ENCODE measurements around the gene FGD5. TPM values are rescaled to one million over a fixed set of nuclear protein-coding genes. Genes with fewer than 3 reads are reported as not detected.

Gene FGD5
- total RNA-seq, 1 donor = 0.18 TPM

DNA sequence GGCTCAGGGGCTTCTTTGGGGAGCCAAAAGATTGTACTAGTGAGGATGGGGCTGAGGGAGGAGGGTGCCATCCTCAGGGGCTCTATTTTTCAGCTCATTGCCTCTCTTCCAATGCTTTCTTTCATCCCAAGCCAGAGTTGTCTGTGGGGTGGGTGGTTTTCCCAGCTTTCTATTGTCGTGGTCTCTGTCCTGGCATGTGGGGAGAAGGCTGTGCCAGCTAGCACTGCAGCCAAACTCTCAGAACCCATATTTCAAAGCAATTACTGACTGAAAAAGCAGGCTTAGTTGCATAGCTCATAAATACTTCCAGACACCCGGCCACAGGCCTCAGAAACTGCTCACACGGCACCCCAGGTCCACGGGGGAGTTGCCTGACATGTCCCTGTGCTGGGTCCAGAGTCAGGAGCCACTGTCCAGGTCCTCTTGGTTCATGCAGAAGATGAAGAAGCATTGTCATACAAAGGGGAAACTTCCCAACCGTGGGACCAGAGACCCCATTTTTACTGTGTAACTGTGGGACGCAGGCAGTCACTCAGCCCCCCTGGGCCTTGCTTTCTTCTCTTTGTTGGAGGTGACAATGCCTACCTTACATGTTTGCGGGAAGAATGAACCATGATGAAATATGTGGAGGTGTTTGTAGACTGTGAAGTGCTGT lies 27.6 kb downstream of the FGD5 start:
- DNase-seq (ENCODE audit: low read depth) = no peak
- no peak overlapping the region for H3K4me3 ChIP-seq (ENCODE audit: low read depth, low read length)
- TF ChIP-seq, protein P1, sequence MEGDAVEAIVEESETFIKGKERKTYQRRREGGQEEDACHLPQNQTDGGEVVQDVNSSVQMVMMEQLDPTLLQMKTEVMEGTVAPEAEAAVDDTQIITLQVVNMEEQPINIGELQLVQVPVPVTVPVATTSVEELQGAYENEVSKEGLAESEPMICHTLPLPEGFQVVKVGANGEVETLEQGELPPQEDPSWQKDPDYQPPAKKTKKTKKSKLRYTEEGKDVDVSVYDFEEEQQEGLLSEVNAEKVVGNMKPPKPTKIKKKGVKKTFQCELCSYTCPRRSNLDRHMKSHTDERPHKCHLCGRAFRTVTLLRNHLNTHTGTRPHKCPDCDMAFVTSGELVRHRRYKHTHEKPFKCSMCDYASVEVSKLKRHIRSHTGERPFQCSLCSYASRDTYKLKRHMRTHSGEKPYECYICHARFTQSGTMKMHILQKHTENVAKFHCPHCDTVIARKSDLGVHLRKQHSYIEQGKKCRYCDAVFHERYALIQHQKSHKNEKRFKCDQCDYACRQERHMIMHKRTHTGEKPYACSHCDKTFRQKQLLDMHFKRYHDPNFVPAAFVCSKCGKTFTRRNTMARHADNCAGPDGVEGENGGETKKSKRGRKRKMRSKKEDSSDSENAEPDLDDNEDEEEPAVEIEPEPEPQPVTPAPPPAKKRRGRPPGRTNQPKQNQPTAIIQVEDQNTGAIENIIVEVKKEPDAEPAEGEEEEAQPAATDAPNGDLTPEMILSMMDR (IDR thresholded peaks at IDR 0.05; ENCODE audit: insufficient read depth, low read length) = no peak

DNA sequence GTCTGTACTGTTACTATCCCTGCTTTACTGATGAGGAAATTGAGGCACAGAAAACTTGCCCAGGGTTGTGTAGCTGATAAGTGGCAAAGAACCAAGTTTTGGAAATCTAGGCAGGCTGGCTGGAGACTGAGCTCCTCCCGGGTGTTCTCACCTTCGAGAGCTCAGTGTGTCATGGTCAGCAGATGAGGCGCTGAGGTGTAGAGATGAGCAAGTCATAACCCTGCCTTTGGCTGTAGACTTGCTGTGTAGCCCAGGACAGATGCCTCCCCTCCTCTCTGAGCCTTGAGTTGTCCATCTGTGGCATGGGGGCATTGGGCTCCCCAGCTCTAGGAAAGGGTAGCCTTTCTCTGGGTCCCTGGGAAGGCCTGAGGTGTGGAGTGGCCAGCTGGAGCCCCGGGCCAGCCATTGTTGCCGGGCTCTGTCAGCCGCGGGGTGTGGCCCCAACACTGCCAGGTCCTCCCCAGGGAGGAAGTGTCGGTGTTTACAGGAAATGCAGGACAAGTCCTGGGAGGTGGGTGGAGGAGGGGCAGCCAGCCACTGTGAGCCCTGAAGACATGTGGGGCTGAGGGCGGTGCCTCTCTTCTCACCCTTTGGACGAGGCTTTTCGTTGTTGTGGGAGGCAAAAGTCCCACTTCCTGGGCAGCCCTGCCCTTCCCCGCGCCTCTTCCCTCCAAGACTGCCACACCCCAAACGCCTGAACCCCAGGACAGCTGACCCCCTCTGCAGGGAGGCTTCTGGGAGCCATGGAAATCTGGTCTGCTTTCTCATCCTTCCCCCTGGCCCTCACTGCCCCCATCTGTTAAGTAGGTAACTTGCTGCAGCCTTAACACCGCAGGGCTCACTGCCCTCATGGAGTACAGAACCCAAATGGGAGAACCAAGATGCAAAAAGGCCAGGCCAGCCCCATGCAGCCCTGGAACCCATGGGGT lies 29.1 kb downstream of the FGD5 start:
- H3K4me3 ChIP-seq (ENCODE audit: low read depth, low read length) = no peak overlapping the region
- no peak for DNase-seq (ENCODE audit: low read depth)
- TF ChIP-seq, protein P1 (IDR thresholded peaks at IDR 0.05; ENCODE audit: insufficient read depth, low read length) = no peak

DNA sequence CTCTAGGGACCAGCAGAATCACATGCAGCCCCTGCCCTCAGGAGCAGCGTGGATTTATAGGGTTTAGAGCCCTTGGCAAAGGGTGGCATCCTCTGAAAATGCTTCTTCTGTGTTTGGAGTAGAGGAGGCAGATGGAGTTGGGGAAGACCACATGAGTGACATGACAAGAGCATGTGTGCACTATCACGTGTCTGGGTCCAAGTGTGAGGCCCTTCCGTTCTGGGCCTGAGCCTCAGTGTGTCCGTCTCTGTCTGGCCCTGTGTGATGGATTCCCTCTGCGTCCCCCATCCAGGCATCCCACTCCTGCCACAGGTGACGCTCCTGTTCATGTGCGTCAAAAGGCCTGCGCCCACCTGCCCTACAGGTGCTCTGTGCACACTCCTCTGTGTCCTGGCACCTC lies 30.1 kb downstream of the FGD5 start:
- no peak overlapping the region for H3K4me3 ChIP-seq (ENCODE audit: low read depth, low read length)
- DNase-seq (ENCODE audit: low read depth) = no peak
- TF ChIP-seq, protein P1 (IDR thresholded peaks at IDR 0.05; ENCODE audit: insufficient read depth, low read length) = no peak

DNA sequence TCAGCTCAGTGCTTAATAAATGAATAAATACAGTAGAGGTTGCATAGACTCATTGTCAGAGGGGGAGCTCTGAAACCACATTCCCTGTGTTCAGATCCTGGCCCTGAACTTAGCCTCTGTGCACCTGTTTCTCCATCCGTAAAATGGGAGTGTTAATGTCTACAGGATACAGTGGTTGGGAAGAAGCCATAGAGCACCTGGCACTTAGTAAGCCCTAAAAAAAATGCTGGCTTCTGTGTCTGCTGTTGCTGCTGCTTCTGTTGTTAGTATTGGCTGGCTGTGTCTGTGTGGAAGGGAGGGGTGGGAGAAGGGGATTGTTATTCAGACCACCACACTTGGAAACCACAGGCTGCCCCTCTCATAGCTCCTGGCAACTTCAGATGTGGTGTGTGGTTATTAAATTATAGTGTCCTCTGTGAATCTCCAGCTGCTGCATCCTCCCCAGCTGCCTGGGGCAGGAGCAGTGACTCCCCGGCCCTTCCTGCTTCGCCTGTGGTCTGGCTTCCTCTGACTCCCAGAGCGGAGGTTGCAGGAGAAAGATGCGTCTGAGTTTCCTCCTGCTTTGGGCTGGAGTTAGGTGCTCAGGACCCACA lies 31.0 kb downstream of the FGD5 start:
- H3K4me3 ChIP-seq (ENCODE audit: low read depth, low read length) = no peak overlapping the region
- no peak for DNase-seq (ENCODE audit: low read depth)
- TF ChIP-seq, protein P1 (IDR thresholded peaks at IDR 0.05; ENCODE audit: insufficient read depth, low read length) = no peak

DNA sequence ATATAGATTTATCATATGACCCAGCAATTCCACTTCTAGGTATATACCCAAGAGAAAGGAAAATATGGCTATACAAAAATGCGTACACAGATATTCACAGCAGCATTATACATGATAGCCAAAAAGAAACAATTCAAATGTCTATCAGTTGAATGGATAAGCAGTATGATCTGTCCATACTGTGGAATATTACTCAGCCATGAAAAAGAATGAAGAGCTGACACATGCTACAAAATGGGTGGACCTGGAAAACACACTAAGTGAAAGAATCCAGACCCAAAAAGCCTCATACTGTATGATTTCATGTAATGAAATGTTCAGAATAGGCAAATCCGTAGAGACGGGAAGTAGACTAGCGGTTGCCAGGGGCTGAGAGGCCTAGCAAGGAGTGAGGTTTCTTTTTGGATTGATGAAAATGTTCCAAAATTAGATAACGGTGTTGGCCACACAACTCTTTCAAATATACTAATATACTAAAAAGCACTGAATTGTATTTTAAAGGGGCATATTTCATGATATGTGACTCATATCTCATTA lies 33.4 kb downstream of the FGD5 start:
- no peak for DNase-seq (ENCODE audit: low read depth)
- TF ChIP-seq, protein P1 (IDR thresholded peaks at IDR 0.05; ENCODE audit: insufficient read depth, low read length) = no peak
- no peak overlapping the region for H3K4me3 ChIP-seq (ENCODE audit: low read depth, low read length)

DNA sequence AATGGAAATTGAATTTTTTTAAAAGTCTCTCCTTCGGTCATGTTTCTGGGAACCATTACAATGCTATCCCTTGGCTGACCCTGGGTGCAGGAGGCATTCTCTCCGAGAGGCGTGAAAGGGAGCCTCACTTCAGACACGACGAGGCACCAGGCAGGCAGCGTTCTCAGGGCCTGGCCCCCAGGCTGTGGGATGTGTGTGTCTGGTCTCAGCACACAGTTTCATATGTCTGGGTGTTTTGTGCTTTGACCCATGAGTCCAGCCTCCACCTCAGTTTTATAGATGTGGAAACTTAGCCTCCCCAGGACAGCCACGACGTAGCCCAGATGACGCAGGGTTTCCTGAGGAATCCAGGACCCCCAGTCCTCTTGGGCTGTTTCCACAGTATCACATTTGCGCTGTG lies 34.0 kb downstream of the FGD5 start:
- TF ChIP-seq, protein P1 (IDR thresholded peaks at IDR 0.05; ENCODE audit: insufficient read depth, low read length) = no peak
- H3K4me3 ChIP-seq (ENCODE audit: low read depth, low read length) = no peak overlapping the region
- no peak for DNase-seq (ENCODE audit: low read depth)

Measured in fibroblast of the aortic adventitia (primary cell).